Mesothelial cell of epicardium (in vitro differentiated cells): ENCODE data around the gene KCNMA1. TPM values are rescaled to one million over a fixed set of nuclear protein-coding genes. Genes with fewer than 3 reads are reported as not detected.

ENCODE experiments used
- DNase-seq, 2 experiments: peaks; one replicate each; pipeline ENCODE4 v3.0.0; 2021; ENCODE audit warnings: low spot score in 2 of 2; ENCODE audit not compliant: unreplicated experiment in 2 of 2
- H3K27ac Mint-ChIP-seq: 2 replicates; pipeline ENCODE4 v1.8.0; 2021; ENCODE audit warnings: mixed read lengths
- H3K27me3 Mint-ChIP-seq: 2 replicates; pipeline ENCODE4 v1.8.0; 2021; ENCODE audit warnings: low read depth, mixed read lengths
- H3K36me3 Mint-ChIP-seq: 2 replicates; pipeline ENCODE4 v1.8.0; 2021; ENCODE audit warnings: mixed read lengths
- H3K4me1 Mint-ChIP-seq: 2 replicates; pipeline ENCODE4 v1.8.0; 2021; ENCODE audit warnings: mixed read lengths
- H3K4me3 Mint-ChIP-seq: 2 replicates; pipeline ENCODE4 v1.8.0; 2021; ENCODE audit warnings: mild to moderate bottlenecking, moderate library complexity, mixed read lengths
- H3K9me3 Mint-ChIP-seq: 2 replicates; pipeline ENCODE4 v1.8.0; 2021; ENCODE audit warnings: mixed read lengths
- total RNA-seq: library from RNA; stranded (reverse); gene quantifications from 3 replicates; pipeline ENCODE4 v1.2.1, GENCODE V29; 2021
- TF ChIP-seq, protein P1 (sequence below): fragments of 200-600 bp; sonication (generic); IDR thresholded peaks from one replicate; pipeline ENCODE4 v1.5.0; 2021; ENCODE audit warnings: antibody characterized with exemption; ENCODE audit not compliant: unreplicated experiment

Gene KCNMA1
- total RNA-seq, 1 donor from 2014 or later: 44.0 TPM

GRCh38 chr10:77603534-77603927, 34.1 kb downstream of the KCNMA1 start:
- TF ChIP-seq, protein P1, sequence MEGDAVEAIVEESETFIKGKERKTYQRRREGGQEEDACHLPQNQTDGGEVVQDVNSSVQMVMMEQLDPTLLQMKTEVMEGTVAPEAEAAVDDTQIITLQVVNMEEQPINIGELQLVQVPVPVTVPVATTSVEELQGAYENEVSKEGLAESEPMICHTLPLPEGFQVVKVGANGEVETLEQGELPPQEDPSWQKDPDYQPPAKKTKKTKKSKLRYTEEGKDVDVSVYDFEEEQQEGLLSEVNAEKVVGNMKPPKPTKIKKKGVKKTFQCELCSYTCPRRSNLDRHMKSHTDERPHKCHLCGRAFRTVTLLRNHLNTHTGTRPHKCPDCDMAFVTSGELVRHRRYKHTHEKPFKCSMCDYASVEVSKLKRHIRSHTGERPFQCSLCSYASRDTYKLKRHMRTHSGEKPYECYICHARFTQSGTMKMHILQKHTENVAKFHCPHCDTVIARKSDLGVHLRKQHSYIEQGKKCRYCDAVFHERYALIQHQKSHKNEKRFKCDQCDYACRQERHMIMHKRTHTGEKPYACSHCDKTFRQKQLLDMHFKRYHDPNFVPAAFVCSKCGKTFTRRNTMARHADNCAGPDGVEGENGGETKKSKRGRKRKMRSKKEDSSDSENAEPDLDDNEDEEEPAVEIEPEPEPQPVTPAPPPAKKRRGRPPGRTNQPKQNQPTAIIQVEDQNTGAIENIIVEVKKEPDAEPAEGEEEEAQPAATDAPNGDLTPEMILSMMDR: no peak
- H3K36me3 Mint-ChIP-seq: no peaks in the 10 kb centered on the region
- DNase-seq: no peak
- H3K4me1 Mint-ChIP-seq: peaks cover 17% of the 10 kb centered on the region
- H3K27me3 Mint-ChIP-seq: no peaks in the 10 kb centered on the region
- no peak overlapping the region for H3K27ac Mint-ChIP-seq
- H3K4me3 Mint-ChIP-seq: no peak overlapping the region
- no peaks in the 10 kb centered on the region for H3K9me3 Mint-ChIP-seq

GRCh38 chr10:77602913-77603533, 34.6 kb downstream of the KCNMA1 start:
- no peak for DNase-seq
- Mint-ChIP-seq H3K27ac (peak overlapping the region; percentile 6), H3K9me3 (no peaks in the 10 kb centered on the region), H3K4me1 (peaks cover 17% of the 10 kb centered on the region), H3K36me3 (no peaks in the 10 kb centered on the region), H3K4me3 (no peak overlapping the region), H3K27me3 (no peaks in the 10 kb centered on the region)
- TF ChIP-seq, protein P1: no peak

DNA sequence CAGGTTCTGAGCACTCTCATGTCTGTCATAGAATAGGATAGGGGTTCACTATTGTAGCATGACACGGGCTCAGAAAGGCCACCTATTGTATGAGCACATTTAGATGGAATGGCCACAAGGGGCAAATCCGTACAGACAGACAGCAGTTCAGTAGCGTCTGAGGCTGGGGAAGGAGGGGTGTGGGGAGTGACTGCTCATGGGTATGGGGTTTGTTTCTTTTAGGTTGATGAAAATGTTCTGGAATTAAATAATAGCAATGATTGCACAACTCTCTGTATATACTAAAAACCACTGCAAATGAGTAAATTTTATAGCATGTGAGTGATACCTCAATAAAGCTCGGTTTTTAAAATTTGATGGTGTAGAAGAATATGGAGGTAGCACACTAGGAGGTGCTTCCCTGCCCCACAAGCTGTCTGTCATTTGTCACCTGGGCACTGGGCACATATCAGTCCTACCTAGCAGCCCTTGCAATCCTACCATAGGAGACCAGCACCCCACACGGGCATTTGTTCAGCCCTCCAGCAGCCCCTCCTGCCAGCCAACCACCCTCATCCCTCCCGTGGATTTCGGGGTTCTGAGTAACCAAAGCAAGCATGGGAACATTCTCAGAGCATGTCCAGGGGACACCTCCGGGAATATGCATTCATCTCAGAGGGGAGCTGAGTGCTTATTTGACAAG, 35.2 kb downstream of the KCNMA1 start:
- DNase-seq: no peak
- no peaks in the 10 kb centered on the region for H3K27me3 Mint-ChIP-seq
- TF ChIP-seq, protein P1: no peak
- H3K27ac Mint-ChIP-seq: peak overlapping the region; percentile 6
- no peaks in the 10 kb centered on the region for H3K36me3 Mint-ChIP-seq
- no peaks in the 10 kb centered on the region for H3K9me3 Mint-ChIP-seq
- no peak overlapping the region for H3K4me3 Mint-ChIP-seq
- peaks cover 17% of the 10 kb centered on the region for H3K4me1 Mint-ChIP-seq

- no peak overlapping the region for H3K27ac Mint-ChIP-seq
- no peaks in the 10 kb centered on the region for H3K36me3 Mint-ChIP-seq
- no peaks in the 10 kb centered on the region for H3K27me3 Mint-ChIP-seq
- H3K4me1 Mint-ChIP-seq: peaks cover 14% of the 10 kb centered on the region
- H3K4me3 Mint-ChIP-seq: no peak overlapping the region
- no peaks in the 10 kb centered on the region for H3K9me3 Mint-ChIP-seq
- TF ChIP-seq, protein P1: no peak
- no peak for DNase-seq
These were observed 36.1 kb downstream of the KCNMA1 start for GRCh38 chr10:77601488-77601887.

DNA sequence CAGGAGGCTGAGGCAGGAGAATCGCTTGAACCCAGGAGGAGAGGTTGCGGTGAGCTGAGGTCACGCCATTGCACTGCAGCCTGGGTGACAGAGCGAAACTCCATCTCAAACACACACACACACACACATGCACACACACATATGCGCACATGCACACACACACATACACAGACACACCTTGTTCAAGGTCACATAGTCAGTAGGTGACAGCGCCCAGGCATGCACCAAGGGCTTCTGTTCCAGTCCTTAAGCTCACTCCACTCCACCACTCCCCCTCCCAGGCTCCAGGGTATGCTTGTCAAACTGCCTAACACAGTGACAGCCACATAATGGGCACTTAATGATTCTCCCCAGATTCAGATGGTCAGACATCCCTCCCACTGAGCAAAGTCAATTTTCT, 37.0 kb downstream of the KCNMA1 start:
- no peak for DNase-seq
- no peaks in the 10 kb centered on the region for H3K36me3 Mint-ChIP-seq
- H3K4me3 Mint-ChIP-seq: no peak overlapping the region
- H3K27me3 Mint-ChIP-seq: no peaks in the 10 kb centered on the region
- no peaks in the 10 kb centered on the region for H3K9me3 Mint-ChIP-seq
- H3K4me1 Mint-ChIP-seq: peaks cover 14% of the 10 kb centered on the region
- H3K27ac Mint-ChIP-seq: no peak overlapping the region
- TF ChIP-seq, protein P1: no peak
